ENCODE results near the gene CDKN2B.

DNA sequence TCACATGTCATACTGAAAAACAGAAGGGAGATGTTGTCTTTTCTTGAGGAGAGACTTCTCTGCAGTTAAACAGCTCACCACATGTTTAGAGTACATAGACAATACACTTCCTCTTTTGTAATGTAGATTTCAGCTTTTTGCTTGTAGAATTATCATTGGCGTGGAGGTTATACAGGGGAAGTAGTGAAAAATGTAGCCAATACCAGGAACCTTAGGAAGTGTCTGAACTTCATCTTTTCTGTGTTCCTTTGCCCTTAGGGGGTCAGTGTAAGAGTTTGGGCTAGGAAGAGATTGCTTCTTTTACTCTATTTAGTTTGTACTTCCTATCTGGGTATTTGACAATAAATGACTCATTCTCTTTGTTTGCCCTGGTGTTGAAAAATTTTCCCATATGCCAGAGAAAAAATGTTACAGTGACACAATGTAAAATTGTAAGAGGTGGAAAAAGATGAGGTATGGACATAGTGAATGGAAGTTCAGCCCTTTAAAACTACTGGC is 21.0 kb upstream of the CDKN2B start:
- TF ChIP-seq, protein P1, sequence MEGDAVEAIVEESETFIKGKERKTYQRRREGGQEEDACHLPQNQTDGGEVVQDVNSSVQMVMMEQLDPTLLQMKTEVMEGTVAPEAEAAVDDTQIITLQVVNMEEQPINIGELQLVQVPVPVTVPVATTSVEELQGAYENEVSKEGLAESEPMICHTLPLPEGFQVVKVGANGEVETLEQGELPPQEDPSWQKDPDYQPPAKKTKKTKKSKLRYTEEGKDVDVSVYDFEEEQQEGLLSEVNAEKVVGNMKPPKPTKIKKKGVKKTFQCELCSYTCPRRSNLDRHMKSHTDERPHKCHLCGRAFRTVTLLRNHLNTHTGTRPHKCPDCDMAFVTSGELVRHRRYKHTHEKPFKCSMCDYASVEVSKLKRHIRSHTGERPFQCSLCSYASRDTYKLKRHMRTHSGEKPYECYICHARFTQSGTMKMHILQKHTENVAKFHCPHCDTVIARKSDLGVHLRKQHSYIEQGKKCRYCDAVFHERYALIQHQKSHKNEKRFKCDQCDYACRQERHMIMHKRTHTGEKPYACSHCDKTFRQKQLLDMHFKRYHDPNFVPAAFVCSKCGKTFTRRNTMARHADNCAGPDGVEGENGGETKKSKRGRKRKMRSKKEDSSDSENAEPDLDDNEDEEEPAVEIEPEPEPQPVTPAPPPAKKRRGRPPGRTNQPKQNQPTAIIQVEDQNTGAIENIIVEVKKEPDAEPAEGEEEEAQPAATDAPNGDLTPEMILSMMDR (IDR thresholded peaks at IDR 0.05) = no peak
- TF ChIP-seq POLR2A (IDR thresholded peaks at IDR 0.05) = no peak
